H1 (cell line): Measurements from ENCODE around the gene USP54. TPM values are rescaled to one million over a fixed set of nuclear protein-coding genes. Genes with fewer than 3 reads are reported as not detected.
A peak's percentile ranks its signal among the peaks of the same experiment; 100 is the strongest.

ENCODE experiments used
- CTCF ChIA-PET: fragments of 300-600 bp; sonication (Branson Sonifier 250); formaldehyde crosslinking; loops from one replicate; lab custom pipeline; 2021; ENCODE audit not compliant: partially characterized antibody; lab: Charles Lee
- POLR2A ChIA-PET: fragments of 300-600 bp; sonication (Branson Sonifier 250); formaldehyde crosslinking; loops from one replicate; lab custom pipeline; 2021; ENCODE audit warnings: inconsistent platforms; ENCODE audit not compliant: partially characterized antibody; lab: Charles Lee
- DNase-seq, 2 experiments: peaks; one replicate each; pipeline versions ENCODE4 v3.0.0 to v3.0.0-alpha.2; 2010 to 2022; ENCODE audit warnings: low spot score in 2 of 2, low read depth in 1 of 2, mixed read lengths in 1 of 2
- FAIRE-seq: peaks from 2 replicates; lab custom pipeline; 2011; peaks lifted over from hg19 to GRCh38; lab: Jason Lieb, UNC
- H2AFZ ChIP-seq: 2 replicates; pipeline ENCODE4 v1.8.1; 2012; ENCODE audit warnings: low read length, inconsistent platforms
- H2AK5ac ChIP-seq: 2 replicates; pipeline ENCODE4 v1.6.1; 2013; ENCODE audit warnings: low read depth, low read length
- H2BK120ac ChIP-seq: replicated peaks from 2 replicates; pipeline ENCODE3; 2013; ENCODE audit warnings: low read depth, low read length, inconsistent platforms
- H2BK12ac ChIP-seq: 2 replicates; pipeline ENCODE4 v1.6.1; 2013; ENCODE audit warnings: low read depth, low read length
- H2BK15ac ChIP-seq: 2 replicates; pipeline ENCODE4 v1.6.1; 2013; ENCODE audit warnings: low read length
- H2BK20ac ChIP-seq: 2 replicates; pipeline ENCODE4 v1.6.1; 2013; ENCODE audit warnings: low read length
- H2BK5ac ChIP-seq: 2 replicates; pipeline ENCODE4 v1.6.1; 2013; ENCODE audit warnings: low read depth, low read length
- H3K14ac ChIP-seq: 2 replicates; pipeline ENCODE4 v1.6.1; 2013; ENCODE audit warnings: inconsistent platforms; ENCODE audit not compliant: insufficient read length
- H3K18ac ChIP-seq: 2 replicates; pipeline ENCODE4 v1.6.1; 2013; ENCODE audit warnings: low read length; ENCODE audit errors: extremely low read depth
- H3K23ac ChIP-seq: 2 replicates; pipeline ENCODE4 v1.6.1; 2013; ENCODE audit warnings: inconsistent platforms; ENCODE audit not compliant: insufficient read length
- H3K23me2 ChIP-seq: 2 replicates; pipeline ENCODE4 v1.6.1; 2013; ENCODE audit warnings: low read depth, low read length
- H3K27ac ChIP-seq: 2 replicates; pipeline ENCODE4 v1.6.1; 2011; ENCODE audit warnings: low read depth, low read length, inconsistent platforms
- H3K27me3 ChIP-seq, 4 experiments: replicated peaks in 1 of 4; 1 replicate in 1 of 4; 2 replicates in 3 of 4; pipeline versions ENCODE4 v1.6.1 to v1.8.1; 2011 to 2013; ENCODE audit warnings: low read length in 3 of 4, mild to moderate bottlenecking in 3 of 4, inconsistent platforms in 2 of 4, mixed read lengths in 2 of 4, moderate library complexity in 1 of 4; ENCODE audit not compliant: control insufficient read depth in 3 of 4, insufficient read depth in 3 of 4; ENCODE audit errors: extremely low read depth in 1 of 4
- H3K36me3 ChIP-seq, 4 experiments: 2 replicates each; pipeline versions ENCODE4 v1.6.1 to v1.8.1; 2011 to 2013; ENCODE audit warnings: mild to moderate bottlenecking in 4 of 4, low read length in 3 of 4, moderate library complexity in 2 of 4, control low read depth in 1 of 4, inconsistent platforms in 1 of 4; ENCODE audit not compliant: insufficient read depth in 4 of 4, control insufficient read depth in 2 of 4
- H3K4ac ChIP-seq: replicated peaks from 2 replicates; pipeline ENCODE3; 2013; ENCODE audit warnings: low read length, low read depth, mixed read lengths, inconsistent platforms; ENCODE audit not compliant: insufficient read length
- H3K4me1 ChIP-seq, 4 experiments: replicated peaks in 1 of 4; 1 replicate in 1 of 4; 2 replicates in 3 of 4; pipeline versions ENCODE4 v1.6.1 to v1.8.1; 2011 to 2013; ENCODE audit warnings: low read length in 3 of 4, inconsistent platforms in 2 of 4, mixed read lengths in 1 of 4; ENCODE audit not compliant: insufficient read depth in 4 of 4, control insufficient read depth in 3 of 4
- H3K4me2 ChIP-seq, 2 experiments: 2 replicates each; pipeline versions ENCODE4 v1.6.1 to v1.8.1; 2011 to 2013; ENCODE audit warnings: low read depth in 2 of 2, low read length in 2 of 2, control low read depth in 1 of 2, inconsistent platforms in 1 of 2, mild to moderate bottlenecking in 1 of 2; ENCODE audit not compliant: insufficient read depth in 1 of 2
- H3K4me3 ChIP-seq, 4 experiments: fragments of 200-600, 300-600 bp in 1 of 4; sonication (generic), shearing (Covaris generic), sonication (Bioruptor Twin) in 1 of 4; 2 replicates each; pipeline versions ENCODE4 v1.5.1 to v1.8.1; 2011 to 2016; ENCODE audit warnings: low read length in 4 of 4, low read depth in 3 of 4, control low read depth in 2 of 4, inconsistent platforms in 2 of 4, mild to moderate bottlenecking in 2 of 4, mixed read lengths in 1 of 4, moderate library complexity in 1 of 4; ENCODE audit not compliant: insufficient read depth in 2 of 4; ENCODE audit errors: extremely low read depth in 1 of 4
- H3K56ac ChIP-seq: replicated peaks from 2 replicates; pipeline ENCODE3; 2013; ENCODE audit warnings: low read depth, mild to moderate bottlenecking, mixed read lengths, low read length, inconsistent platforms; ENCODE audit not compliant: insufficient read length
- H3K79me1 ChIP-seq: 2 replicates; pipeline ENCODE4 v1.6.1; 2013; ENCODE audit warnings: low read depth, low read length, control low read depth
- H3K79me2 ChIP-seq, 2 experiments: 2 replicates each; pipeline versions ENCODE4 v1.6.1 to v1.8.1; 2012 to 2013; ENCODE audit warnings: low read length in 2 of 2, mild to moderate bottlenecking in 2 of 2, inconsistent platforms in 1 of 2; ENCODE audit not compliant: insufficient read depth in 2 of 2, control insufficient read depth in 1 of 2
- H3K9ac ChIP-seq, 4 experiments: replicated peaks in 1 of 4; 1 replicate in 1 of 4; 2 replicates in 3 of 4; pipeline versions ENCODE4 v1.6.1 to v1.8.1; 2011 to 2013; ENCODE audit warnings: low read depth in 3 of 4, low read length in 3 of 4, control low read depth in 2 of 4, mild to moderate bottlenecking in 2 of 4, moderate library complexity in 2 of 4, inconsistent platforms in 1 of 4; ENCODE audit errors: extremely low read depth in 1 of 4
- H3K9me3 ChIP-seq, 2 experiments: 2 replicates each; pipeline versions ENCODE4 v1.6.1 to v1.8.1; 2012 to 2013; ENCODE audit warnings: mild to moderate bottlenecking in 2 of 2, moderate library complexity in 2 of 2, control low read depth in 1 of 2, inconsistent platforms in 1 of 2, low read depth in 1 of 2, low read length in 1 of 2, mixed read lengths in 1 of 2; ENCODE audit not compliant: insufficient read depth in 2 of 2
- H4K20me1 ChIP-seq, 2 experiments: replicated peaks in 1 of 2; 2 replicates each; pipeline versions ENCODE3 to v1.8.1; 2011 to 2013; ENCODE audit warnings: inconsistent platforms in 2 of 2, low read length in 2 of 2, mild to moderate bottlenecking in 1 of 2; ENCODE audit not compliant: insufficient read depth in 2 of 2, control insufficient read depth in 1 of 2
- H4K5ac ChIP-seq: 2 replicates; pipeline ENCODE4 v1.6.1; 2013; ENCODE audit warnings: low read length, low read depth, mixed read lengths, inconsistent platforms; ENCODE audit not compliant: insufficient read length
- H4K8ac ChIP-seq: 2 replicates; pipeline ENCODE4 v1.8.0; 2013; ENCODE audit warnings: mild to moderate bottlenecking, moderate library complexity, low read length, inconsistent platforms; ENCODE audit not compliant: insufficient read depth; ENCODE audit errors: extremely low read depth
- H4K91ac ChIP-seq: replicated peaks from 2 replicates; pipeline ENCODE3; 2013; ENCODE audit warnings: low read length, mixed read lengths, inconsistent platforms; ENCODE audit not compliant: insufficient read length
- ASH2L ChIP-seq: fragments of 200-600, 300-600 bp; sonication (generic); IDR thresholded peaks from one replicate; pipeline ENCODE4 v1.7.1; 2017; ENCODE audit warnings: low read length
- E2F6 ChIP-seq: IDR thresholded peaks from 2 replicates; pipeline ENCODE4 v1.6.1; 2012; ENCODE audit warnings: inconsistent platforms
- EZH2 ChIP-seq: fragments of 200-600 bp; sonication (generic); IDR thresholded peaks from 2 replicates; pipeline ENCODE4 v1.7.1; 2012; ENCODE audit warnings: low read depth, mild to moderate bottlenecking, moderate library complexity, low read length, inconsistent platforms; ENCODE audit not compliant: severe bottlenecking
- JUND ChIP-seq: IDR thresholded peaks from 2 replicates; pipeline ENCODE4 v1.6.1; 2011; ENCODE audit warnings: mild to moderate bottlenecking, improper control_type of control experiment, low read length
- KDM5A ChIP-seq: fragments of 200-600 bp; IDR thresholded peaks from 2 replicates; pipeline ENCODE4 v1.7.1; 2012; ENCODE audit warnings: mild to moderate bottlenecking, low read length, inconsistent platforms, mixed read lengths
- RNF2 ChIP-seq: fragments of 200-900, 300-1000 bp; sonication (generic); IDR thresholded peaks from 2 replicates; pipeline ENCODE4 v1.7.1; 2016; ENCODE audit warnings: borderline replicate concordance, low read depth, mild to moderate bottlenecking, antibody characterized with exemption, low read length; ENCODE audit not compliant: poor library complexity, severe bottlenecking; ENCODE audit errors: missing control alignments
- SP1 ChIP-seq: IDR thresholded peaks from 2 replicates; pipeline ENCODE4 v1.6.1; 2011; ENCODE audit warnings: low read depth, low read length
- TEAD4 ChIP-seq: IDR thresholded peaks from 2 replicates; pipeline ENCODE4 v1.6.1; 2012; ENCODE audit warnings: low read depth, low read length, inconsistent platforms, mixed read lengths
- USF2 ChIP-seq: IDR thresholded peaks from 2 replicates; pipeline ENCODE4 v1.6.1; 2011; ENCODE audit warnings: low read length, improper control_type of control experiment
- ZNF274 ChIP-seq: IDR thresholded peaks from 2 replicates; pipeline ENCODE4 v1.7.0; 2012; ENCODE audit warnings: low read length, borderline replicate concordance; ENCODE audit errors: extremely low read depth
- WGBS, 2 experiments: shearing (Covaris generic) in 1 of 2; methylation state at CpG; one replicate each; pipeline versions ENCODE4 v1.1.6 to v1.1.7; 2013 to 2015; ENCODE audit warnings: low lambda C conversion rate in 2 of 2, mixed read lengths in 2 of 2, inconsistent platforms in 1 of 2, low coverage in 1 of 2, missing lambda C conversion rate in 1 of 2; ENCODE audit not compliant: insufficient replicate concordance in 2 of 2, insufficient coverage in 1 of 2, insufficient read length in 1 of 2; ENCODE audit errors: extremely low coverage in 1 of 2, missing lambda C conversion rate in 1 of 2; 5-methylcytosine and 5-hydroxymethylcytosine counted together
- polyA plus RNA-seq, 7 experiments: library from polyadenylated mRNA; depleted of rRNA in 3 of 7; stranded (reverse) in 5 of 7; unstranded in 2 of 7; fragments of >200 nt in 5 of 7; fragments of 200-250 nt in 2 of 7; gene quantifications; 1 replicate in 5 of 7; 2 replicates in 1 of 7; 4 replicates in 1 of 7; pipeline versions ENCODE4 v1.2.1 to v1.2.3, GENCODE V29; 2011 to 2013; ENCODE audit warnings: missing spikeins in 2 of 7, mixed read lengths in 2 of 7
- total RNA-seq: library from RNA; stranded (reverse); fragmentation: NEBNext Ultra II Directional; extraction: Animal tissue kit (Norgen Biotek cat#: 25700); gene quantifications from 2 replicates; pipeline ENCODE4 v1.2.1, GENCODE V29; 2021

The USP54 gene
- total and polyA plus RNA-seq, 2 of the 8 experiments (the other 6 are each of a cell fraction or from before 2014, with no cell fraction given): 46.2 to 65.6 TPM

- Histone ChIP-seq H3K23ac (no peak overlapping the region), H3K4me1 (no peaks in the 10 kb centered on the region; a peak in 1 of 7 replicates), H4K91ac (no peak overlapping the region), H2AFZ (no peak overlapping the region), H4K8ac (no peak overlapping the region), H2BK12ac (no peak overlapping the region), H3K9me3 (no peaks in the 10 kb centered on the region), H3K18ac (no peak overlapping the region; the same call in 1 of the 2 replicates), H3K27me3 (no peaks in the 10 kb centered on the region), H2BK20ac (no peak overlapping the region), H3K4me3 (peak overlapping the region in 1 of 4 experiments; percentile 34; a peak in 2 of 8 replicates), H3K23me2 (no peaks in the 10 kb centered on the region; the same call in 1 of the 2 replicates), H4K5ac (peak overlapping the region; percentile 86), H2BK15ac (no peak overlapping the region), H3K4me2 (no peak overlapping the region; a peak in 2 of 4 replicates), H3K4ac (no peak overlapping the region), H3K9ac (no peak overlapping the region), H3K56ac (no peak overlapping the region), H3K79me2 (no peaks in the 10 kb centered on the region), H3K14ac (no peak overlapping the region), H2BK120ac (no peak overlapping the region), H3K79me1 (no peaks in the 10 kb centered on the region), H3K27ac (no peak overlapping the region), H4K20me1 (no peaks in the 10 kb centered on the region), H2AK5ac (no peak overlapping the region), H2BK5ac (no peak overlapping the region)
- ChIA-PET POLR2A (interaction anchor here (0.8 to 2.2 kb wide), 5 partner anchors 10 to 144 kb away, joined by 3 to 11 read pairs (median 3); partner anchors contain the start of gene PPP3CB), CTCF (no interaction called here)
- FAIRE-seq: no peak
- 80% methylated on average over 1 of the region's 1 CpG; no CpG with 5 or more reads in 1 of the 2 experiments for WGBS, 2 experiments
- DNase-seq: no peak
- TF ChIP-seq E2F6 (no peak), ZNF274 (no peak), JUND (no peak), USF2 (no peak), SP1 (no peak), KDM5A (no peak), EZH2 (no peak), TEAD4 (no peak), ASH2L (no peak), RNF2 (no peak)
- TF ChIP-seq, all 59 proteins: peak for 0
- H3K36me3 ChIP-seq: peaks cover 0 to 19% (median 3%) of the 10 kb centered on the region in 4 experiments; a peak in 4 of 8 replicates
These were observed 84.7 kb downstream of the USP54 start for GRCh38 chr10:73506491-73506890.
